GM19463 (cell line): ENCODE measurements around the gene APIP.

Experiments used
- ATAC-seq: cut with Tn5 transposase; IDR thresholded peaks from one replicate; pipeline ENCODE4 v1.9.1; 2021; ENCODE audit warnings: mild to moderate bottlenecking, moderate library complexity; ENCODE audit not compliant: unreplicated experiment

Gene APIP

GRCh38 chr11:34890089-34890488 is 26.1 kb downstream of the APIP start:
- ATAC-seq: no peak

DNA sequence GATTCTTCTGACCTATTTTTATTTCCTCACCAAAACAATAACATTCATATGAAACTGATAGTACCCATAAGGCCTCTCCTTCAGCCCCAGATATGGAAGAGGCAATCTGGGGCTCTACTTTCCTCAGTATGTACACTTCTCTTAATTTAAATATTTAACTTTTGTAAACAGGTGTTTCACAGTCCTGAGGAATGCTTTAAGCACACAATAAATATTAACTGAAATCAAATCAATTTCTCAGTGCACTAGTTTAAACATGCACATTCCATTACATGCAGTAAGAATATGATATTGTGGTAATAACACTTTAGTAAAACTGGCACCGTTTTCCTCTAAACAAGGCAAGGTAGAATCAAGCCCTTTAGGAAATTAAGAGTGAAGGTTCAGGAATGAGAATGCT is 28.9 kb downstream of the APIP start:
- no peak for ATAC-seq

GRCh38 chr11:34886609-34887008 is 29.6 kb downstream of the APIP start:
- no peak for ATAC-seq

DNA sequence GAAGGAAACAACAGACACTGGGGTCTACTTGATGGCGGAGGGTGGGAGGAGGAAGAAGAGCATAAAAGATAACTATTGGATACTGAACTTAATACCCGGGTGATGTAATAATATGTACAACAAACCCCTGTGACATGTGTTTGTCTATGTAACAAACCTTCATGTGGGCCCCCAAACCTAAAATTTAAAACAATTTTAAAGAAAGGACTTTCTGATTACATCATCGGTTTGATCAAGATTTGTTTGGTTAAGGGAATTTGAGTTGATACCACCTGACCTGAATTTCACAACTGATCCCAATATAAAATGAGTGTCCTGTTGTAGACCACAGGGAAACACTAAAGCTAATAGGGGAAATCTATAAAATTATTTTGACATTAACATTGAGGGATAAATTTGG is 34.3 kb downstream of the APIP start:
- ATAC-seq: no peak

- ATAC-seq: no peak
Observed at GRCh38 chr11:34877375-34877975, 38.7 kb downstream of the APIP start.

GRCh38 chr11:34874202-34874601 is 42.0 kb downstream of the APIP start:
- no peak for ATAC-seq

- no peak for ATAC-seq
Observed at GRCh38 chr11:34870548-34871196, 45.5 kb downstream of the APIP start.

DNA sequence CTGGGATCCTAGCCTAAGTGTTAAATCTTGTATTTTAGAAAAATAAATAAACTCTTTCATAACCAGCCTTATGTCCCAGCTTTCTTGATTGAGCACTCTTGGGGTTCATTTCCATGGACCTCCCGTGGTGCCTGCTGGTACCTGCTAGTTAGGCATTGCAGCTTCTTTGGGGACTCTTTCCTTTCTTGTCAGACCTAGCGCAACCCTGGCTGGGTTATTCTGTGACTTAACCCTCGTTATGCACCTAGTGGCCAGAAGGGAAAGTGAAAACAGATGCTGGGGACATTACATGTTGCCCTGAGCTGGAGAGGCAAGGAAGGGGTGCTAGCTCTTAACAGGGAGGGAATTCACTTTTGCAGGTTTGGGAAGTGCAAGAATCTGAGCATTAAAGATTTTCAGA is 46.8 kb downstream of the APIP start:
- ATAC-seq: no peak

- ATAC-seq: no peak
Observed at GRCh38 chr11:34866375-34866774, 49.8 kb downstream of the APIP start.

DNA sequence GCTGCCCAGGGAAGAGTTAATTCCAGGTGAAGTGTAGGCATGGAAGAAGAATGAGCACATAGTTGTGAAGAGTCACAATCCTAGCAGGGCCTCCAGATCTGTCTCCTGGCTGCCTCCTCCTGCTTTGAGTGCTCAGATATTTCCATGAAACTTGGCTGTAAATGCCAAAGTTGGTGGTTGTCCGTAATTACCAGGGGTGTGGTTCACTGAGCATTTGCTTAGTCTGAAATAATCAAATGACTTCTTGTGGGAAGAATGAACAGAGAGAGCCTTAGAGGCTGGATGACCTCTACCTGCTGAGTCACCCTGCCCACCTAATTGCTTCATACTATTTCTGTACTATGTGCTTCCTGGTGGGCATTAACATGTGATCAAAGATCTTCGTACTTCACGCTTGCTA is 50.9 kb downstream of the APIP start:
- no peak for ATAC-seq

GRCh38 chr11:34864424-34864823 is 51.8 kb downstream of the APIP start:
- ATAC-seq: no peak

GRCh38 chr11:34863048-34863447 is 53.1 kb downstream of the APIP start:
- no peak for ATAC-seq

DNA sequence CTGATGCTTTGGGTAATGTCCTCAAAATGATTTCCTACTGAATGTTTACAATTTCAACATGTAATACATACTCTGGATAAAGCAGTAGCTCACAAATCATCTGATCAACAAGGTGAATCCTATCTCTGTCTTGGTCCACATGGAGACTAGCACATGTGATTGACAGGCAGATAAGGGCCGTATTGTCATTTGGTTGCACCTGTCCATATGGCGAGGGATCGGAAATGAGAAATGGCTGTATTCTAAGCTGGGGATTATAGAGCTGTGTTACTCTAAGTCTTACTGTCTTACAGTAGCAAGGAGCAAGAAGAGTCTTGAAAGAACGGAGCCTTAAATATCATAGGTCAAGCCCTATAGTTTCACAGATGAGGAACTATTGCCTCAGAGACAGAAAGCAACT is 55.7 kb downstream of the APIP start:
- no peak for ATAC-seq

DNA sequence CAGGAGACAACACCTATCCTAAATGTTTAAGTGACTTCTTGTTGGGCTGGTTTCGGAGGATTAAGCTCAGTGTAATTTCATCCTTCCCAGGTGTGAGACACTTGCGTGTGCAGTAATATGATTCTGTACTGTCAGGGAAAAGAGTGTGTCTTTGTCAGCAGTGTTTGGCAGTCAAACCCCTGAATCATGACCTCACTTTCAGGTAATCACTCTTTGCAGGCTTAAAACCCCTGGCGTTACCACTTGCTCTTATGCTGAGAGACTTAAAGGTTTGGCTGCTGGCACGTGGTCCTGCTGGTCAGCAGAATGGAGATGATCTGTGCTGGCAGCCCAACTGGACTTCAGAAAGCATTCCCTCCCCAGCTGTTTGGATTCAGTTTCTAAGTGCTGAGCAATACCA is 56.1 kb downstream of the APIP start:
- ATAC-seq: no peak

- no peak for ATAC-seq
Observed at GRCh38 chr11:34859496-34859895, 56.7 kb downstream of the APIP start.

DNA sequence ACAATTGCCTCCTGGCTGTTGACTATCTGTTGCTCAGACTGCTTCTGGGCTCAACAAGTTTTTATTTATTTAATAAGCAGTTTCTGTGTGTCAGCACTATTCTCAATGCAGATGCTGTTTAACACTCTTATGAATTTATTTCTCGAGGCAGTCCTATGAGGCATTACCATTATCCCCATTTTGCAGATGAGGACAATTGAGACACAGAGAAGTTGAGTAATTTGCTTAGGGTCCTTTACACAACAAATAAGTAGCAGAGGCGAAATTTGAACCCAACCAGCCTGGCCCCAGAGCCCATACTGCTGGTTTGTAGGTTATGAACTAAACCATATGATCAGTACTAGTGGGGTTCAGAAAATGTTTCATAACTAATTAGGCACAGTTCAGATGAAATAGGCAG is 58.7 kb downstream of the APIP start:
- ATAC-seq: no peak

GRCh38 chr11:34856251-34856650 is 59.9 kb downstream of the APIP start:
- ATAC-seq: no peak

DNA sequence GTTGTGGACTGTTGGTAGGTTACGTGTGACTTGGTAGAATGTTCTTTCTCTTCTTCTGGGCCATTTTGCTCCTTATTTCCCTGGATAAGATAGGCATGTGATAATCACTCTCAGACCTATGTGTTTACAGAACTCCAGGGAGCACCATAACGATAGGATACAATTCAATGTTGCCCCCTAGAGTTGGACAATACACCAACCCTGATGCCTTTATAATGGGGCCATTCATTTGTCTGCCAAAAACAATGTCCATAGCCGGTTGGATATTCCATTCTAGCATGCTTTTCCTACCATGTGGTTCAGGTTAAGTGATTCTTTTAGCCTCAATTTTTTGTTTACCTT is 60.5 kb downstream of the APIP start:
- no peak for ATAC-seq

GRCh38 chr11:34855021-34855753 is 61.0 kb downstream of the APIP start:
- no peak for ATAC-seq

DNA sequence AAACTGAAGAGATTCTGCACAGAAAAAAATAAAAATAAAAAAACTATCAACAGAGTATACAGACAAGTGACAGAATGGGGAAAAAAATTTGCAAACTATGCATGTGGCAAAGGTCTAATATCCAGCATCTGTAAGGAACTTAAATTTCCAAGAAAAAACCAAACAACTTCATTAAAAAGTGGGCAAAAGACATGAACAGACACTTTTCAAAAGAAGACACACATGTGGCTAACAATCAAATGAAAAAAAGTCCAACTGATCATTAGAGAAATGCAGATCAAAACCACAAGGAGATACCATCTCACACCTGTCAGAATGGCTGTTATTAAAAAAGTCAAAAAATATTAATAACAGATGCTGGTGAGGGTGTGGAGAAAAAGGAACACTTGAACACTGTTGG is 64.3 kb downstream of the APIP start:
- ATAC-seq: no peak

GRCh38 chr11:34850334-34850733 is 65.8 kb downstream of the APIP start:
- no peak for ATAC-seq

DNA sequence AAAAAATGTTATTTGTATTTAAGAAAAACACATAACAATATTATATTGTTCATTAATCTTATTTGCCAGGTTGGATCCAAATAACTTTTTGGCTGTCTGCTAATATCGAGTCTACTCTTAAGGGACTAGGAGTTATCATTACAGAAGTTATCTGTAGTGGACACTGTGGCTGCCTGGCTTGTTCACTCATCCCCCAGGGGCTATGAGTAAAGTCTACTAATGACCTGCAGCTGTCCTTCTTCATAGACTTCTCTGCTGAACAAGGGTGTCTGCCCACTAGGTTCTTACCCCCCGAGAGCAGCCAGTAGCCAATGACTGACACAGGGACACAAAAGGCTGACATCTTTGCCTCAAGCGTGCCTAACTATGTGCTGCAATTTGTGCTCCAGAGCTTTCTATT is 69.7 kb downstream of the APIP start:
- no peak for ATAC-seq
